OCI-LY7 (cell line): ENCODE measurements around the gene SLC13A5. TPM values are rescaled to one million over a fixed set of nuclear protein-coding genes. Genes with fewer than 3 reads are reported as not detected.

Source experiments
- BruUV-seq: library from RNA; stranded (reverse); fragments of 400-500 nt; replicated peaks from 2 replicates; lab custom pipeline; 2021; lab: Mats Ljungman, UMichigan
- CTCF ChIA-PET: fragments of 300-600 bp; sonication (Branson Sonifier 250); formaldehyde crosslinking; loops from one replicate; lab custom pipeline; 2022; ENCODE audit warnings: antibody characterized with exemption; ENCODE audit not compliant: unreplicated experiment; lab: Charles Lee
- POLR2A ChIA-PET: fragments of 300-600 bp; sonication (Branson Sonifier 250); formaldehyde crosslinking; loops from one replicate; lab custom pipeline; 2022; ENCODE audit warnings: antibody characterized with exemption; lab: Charles Lee
- DNase-seq: peaks from one replicate; pipeline ENCODE4 v3.0.0-alpha.2; 2015; ENCODE audit warnings: low spot score
- H2AFZ ChIP-seq: fragments of 200-600 bp; sonication (generic), shearing (Covaris generic); 2 replicates; pipeline ENCODE4 v1.6.1; 2014; ENCODE audit warnings: mild to moderate bottlenecking, antibody characterized with exemption, low read length, moderate library complexity
- H3K27ac ChIP-seq: fragments of 200-600 bp; sonication (generic); 2 replicates; pipeline ENCODE4 v1.5.1; 2014; ENCODE audit warnings: mixed run types, low read depth, mild to moderate bottlenecking, moderate library complexity, low read length, inconsistent platforms; ENCODE audit not compliant: poor library complexity, severe bottlenecking
- H3K36me3 ChIP-seq: fragments of 200-600 bp; sonication (generic); 2 replicates; pipeline ENCODE4 v1.6.1; 2014; ENCODE audit warnings: mild to moderate bottlenecking, antibody characterized with exemption, low read length, moderate library complexity, mixed read lengths; ENCODE audit not compliant: insufficient read depth
- H3K4me1 ChIP-seq: fragments of 200-600 bp; sonication (generic); 2 replicates; pipeline ENCODE4 v1.5.1; 2014; ENCODE audit warnings: mild to moderate bottlenecking, low read length; ENCODE audit not compliant: insufficient read depth, poor library complexity, severe bottlenecking
- H3K4me2 ChIP-seq: fragments of 200-600 bp; sonication (generic); 2 replicates; pipeline ENCODE4 v1.6.1; 2014; ENCODE audit warnings: mild to moderate bottlenecking, low read length
- H3K4me3 ChIP-seq: fragments of 200-600 bp; sonication (generic); 2 replicates; pipeline ENCODE4 v1.5.1; 2014; ENCODE audit warnings: mild to moderate bottlenecking, low read depth, low read length; ENCODE audit not compliant: poor library complexity, severe bottlenecking
- H3K79me2 ChIP-seq: fragments of 200-600 bp; sonication (generic); 2 replicates; pipeline ENCODE4 v1.6.1; 2016; ENCODE audit warnings: low read depth, mild to moderate bottlenecking, low read length, moderate library complexity, mixed read lengths; ENCODE audit not compliant: insufficient read depth
- H3K9me2 ChIP-seq: fragments of 200-600 bp; sonication (generic); 2 replicates; pipeline ENCODE4 v1.6.1; 2016; ENCODE audit warnings: mild to moderate bottlenecking, low read length, mixed read lengths; ENCODE audit not compliant: insufficient read depth
- H3K9me3 ChIP-seq: fragments of 200-600 bp; sonication (generic); 2 replicates; pipeline ENCODE4 v1.6.1; 2014; ENCODE audit warnings: mild to moderate bottlenecking, mixed run types, low read length, mixed read lengths
- H4K20me1 ChIP-seq: fragments of 200-600 bp; sonication (generic); 2 replicates; pipeline ENCODE4 v1.6.1; 2014; ENCODE audit warnings: mild to moderate bottlenecking, antibody characterized with exemption, low read length, moderate library complexity, mixed read lengths; ENCODE audit not compliant: insufficient read depth
- CTCF ChIP-seq: fragments of 200-600 bp; sonication (generic); conservative IDR thresholded peaks from 2 replicates; pipeline ENCODE4 v1.5.1; 2014; ENCODE audit warnings: mild to moderate bottlenecking, antibody characterized with exemption, low read length, moderate library complexity, mixed read lengths
- EZH2phosphoT487 ChIP-seq: fragments of 200-600 bp; sonication (generic); IDR thresholded peaks from 2 replicates; pipeline ENCODE4 v1.6.1; 2018; ENCODE audit warnings: low read depth, borderline replicate concordance, mild to moderate bottlenecking, mixed run types, antibody characterized with exemption, low read length, moderate library complexity, mixed read lengths
- intact Hi-C: fragments of 100-400 bp; cut with micrococcal nuclease; formaldehyde crosslinking; loops from one replicate; pipeline ENCODE4 v1.10.0; 2022; ENCODE audit not compliant: unreplicated experiment
- total RNA-seq, 2 experiments: library from RNA; depleted of rRNA in 1 of 2; stranded (reverse); fragments of >200 nt in 1 of 2; shearing (Covaris generic) in 1 of 2; gene quantifications; 2 replicates each; pipeline ENCODE4 v1.2.3, GENCODE V29; 2014 to 2022

Gene SLC13A5
- total RNA-seq, 2 experiments from 2014 or later: not detected

GRCh38 chr17:6700948-6701307, 12.2 kb downstream of the SLC13A5 start:
- Histone ChIP-seq H3K4me1 (no peaks in the 10 kb centered on the region), H2AFZ (no peak overlapping the region), H3K9me2 (no peaks in the 10 kb centered on the region), H3K4me2 (no peak overlapping the region), H3K4me3 (no peak overlapping the region), H3K9me3 (no peaks in the 10 kb centered on the region), H3K79me2 (no peaks in the 10 kb centered on the region), H3K27ac (no peak overlapping the region), H4K20me1 (no peaks in the 10 kb centered on the region), H3K36me3 (no peaks in the 10 kb centered on the region)
- CTCF ChIA-PET: no interaction called here
- TF ChIP-seq EZH2phosphoT487 (no peak), CTCF (no peak)
- no TSS peak for BruUV-seq
- POLR2A ChIA-PET: no interaction called here
- no peak for DNase-seq
- intact Hi-C loops: no loop called here

GRCh38 chr17:6699997-6700947, 12.9 kb downstream of the SLC13A5 start:
- Histone ChIP-seq H3K4me1 (no peaks in the 10 kb centered on the region), H3K9me3 (no peaks in the 10 kb centered on the region), H3K4me2 (no peak overlapping the region), H2AFZ (no peak overlapping the region), H3K79me2 (no peaks in the 10 kb centered on the region), H4K20me1 (no peaks in the 10 kb centered on the region), H3K9me2 (no peaks in the 10 kb centered on the region), H3K4me3 (no peak overlapping the region), H3K27ac (no peak overlapping the region), H3K36me3 (no peaks in the 10 kb centered on the region)
- TF ChIP-seq CTCF (no peak), EZH2phosphoT487 (no peak)
- BruUV-seq: no TSS peak
- POLR2A ChIA-PET: interaction anchor here (1.1 to 1.5 kb wide), 2 partner anchors 17 to 38 kb away, joined by 3 read pairs; no protein-coding TSS in a partner anchor
- DNase-seq: no peak
- CTCF ChIA-PET: interaction anchor here (0.5 kb wide), 1 partner anchor 27 kb away, joined by 3 read pairs; no protein-coding TSS in a partner anchor
- intact Hi-C loops: no loop called here

GRCh38 chr17:6698004-6698403, 15.2 kb downstream of the SLC13A5 start:
- no peaks in the 10 kb centered on the region for H3K4me1 ChIP-seq
- no peak overlapping the region for H3K4me2 ChIP-seq
- H3K36me3 ChIP-seq: no peaks in the 10 kb centered on the region
- CTCF ChIA-PET: interaction anchor here (0.6 kb wide), 1 partner anchor 306 kb away, joined by 3 read pairs; no protein-coding TSS in a partner anchor
- H3K4me3 ChIP-seq: no peak overlapping the region
- no peaks in the 10 kb centered on the region for H3K9me3 ChIP-seq
- intact Hi-C loops: no loop called here
- DNase-seq: no peak
- H4K20me1 ChIP-seq: no peaks in the 10 kb centered on the region
- no peaks in the 10 kb centered on the region for H3K79me2 ChIP-seq
- no peak overlapping the region for H2AFZ ChIP-seq
- H3K27ac ChIP-seq: no peak overlapping the region
- TF ChIP-seq CTCF: no peak
- TF ChIP-seq EZH2phosphoT487: no peak
- BruUV-seq: no TSS peak
- POLR2A ChIA-PET: interaction anchor here (0.6 to 0.7 kb wide), 2 partner anchors 244 to 249 kb away, joined by 3 to 4 read pairs; no protein-coding TSS in a partner anchor
- no peaks in the 10 kb centered on the region for H3K9me2 ChIP-seq
